Gastrocnemius medialis (tissue), 4 donors: ENCODE measurements around the gene MRAS. TPM values are rescaled to one million over a fixed set of nuclear protein-coding genes. Genes with fewer than 3 reads are reported as not detected.

Source experiments
- ATAC-seq, 2 donors: fragments of 150-250 bp; one replicate each; pipeline ENCODE4 v1.9.1; 2016
- DNase-seq, 2 donors: peaks; one replicate each; pipeline ENCODE4 v3.0.0-alpha.2; 2019
- H3K27ac ChIP-seq, 4 donors: fragments of 200-600 bp; sonication (generic); 1 replicate in 1 of 4; 2 replicates in 3 of 4; pipeline ENCODE4 v1.5.1; 2016 to 2018; ENCODE audit warnings: mild to moderate bottlenecking in 2 of 4, moderate library complexity in 1 of 4
- H3K27me3 ChIP-seq, 3 donors: fragments of 200-600 bp; sonication (generic) in 2 of 3; 1 replicate in 1 of 3; 2 replicates in 2 of 3; pipeline versions ENCODE4 v1.5.1 to v1.6.0; 2016 to 2019; ENCODE audit warnings: mild to moderate bottlenecking in 1 of 3, moderate library complexity in 1 of 3
- H3K36me3 ChIP-seq, 2 donors: fragments of 200-600 bp; sonication (generic) in 1 of 2; one replicate each; pipeline ENCODE4 v1.5.1; 2017 to 2018
- H3K4me1 ChIP-seq, 2 donors: fragments of 200-600 bp; sonication (generic) in 1 of 2; one replicate each; pipeline ENCODE4 v1.5.1; 2016 to 2017; ENCODE audit warnings: mild to moderate bottlenecking in 2 of 2
- H3K4me3 ChIP-seq, 4 donors: fragments of 200-600 bp; sonication (generic) in 3 of 4; 1 replicate in 1 of 4; 2 replicates in 3 of 4; pipeline ENCODE4 v1.5.1; 2016 to 2019; ENCODE audit warnings: mild to moderate bottlenecking in 2 of 4
- H3K9me3 ChIP-seq, 3 donors: fragments of 200-600 bp; sonication (generic) in 2 of 3; 1 replicate in 1 of 3; 2 replicates in 2 of 3; pipeline ENCODE4 v1.5.1; 2016 to 2019
- POLR2A ChIP-seq, 2 donors: fragments of 450-650 bp; IDR thresholded peaks; one replicate each; pipeline ENCODE4 v1.6.1; 2017; ENCODE audit warnings: antibody characterized with exemption in 2 of 2, mild to moderate bottlenecking in 2 of 2, moderate library complexity in 2 of 2
- in situ Hi-C, 4 donors: fragments of 200-750 bp; cut with MboI; loops; one replicate each; pipeline versions ENCODE4 v1.15.0 to v1.8.0; 2017; ENCODE audit warnings: low sequenced_read_pairs in 4 of 4
- intact Hi-C: fragments of 100-400 bp; cut with DNase I; formaldehyde crosslinking; loops from one replicate; pipeline ENCODE4 v1.15.1; 2023; ENCODE audit warnings: low total_unique reads
- total RNA-seq, 4 donors: library from RNA; depleted of rRNA; stranded (reverse); fragments of >200 nt; gene quantifications; one replicate each; pipeline versions ENCODE4 v1.1.0 to v1.2.3, GENCODE V29; 2016
- TF ChIP-seq, protein P1 (sequence below), 5 experiments: fragments of 450-650 bp in 3 of 5; fragments of 200-600 bp in 2 of 5; sonication (generic) in 2 of 5; IDR thresholded peaks in 4 of 5; conservative IDR thresholded peaks in 1 of 5; 1 replicate in 4 of 5; 2 replicates in 1 of 5; pipeline ENCODE4 v1.5.1; 2016 to 2019; ENCODE audit warnings: antibody characterized with exemption in 5 of 5, mild to moderate bottlenecking in 3 of 5, moderate library complexity in 3 of 5

The MRAS gene
- total RNA-seq, 4 donors from 2014 or later, result 45.8 to 149 (median 57.7) TPM

DNA sequence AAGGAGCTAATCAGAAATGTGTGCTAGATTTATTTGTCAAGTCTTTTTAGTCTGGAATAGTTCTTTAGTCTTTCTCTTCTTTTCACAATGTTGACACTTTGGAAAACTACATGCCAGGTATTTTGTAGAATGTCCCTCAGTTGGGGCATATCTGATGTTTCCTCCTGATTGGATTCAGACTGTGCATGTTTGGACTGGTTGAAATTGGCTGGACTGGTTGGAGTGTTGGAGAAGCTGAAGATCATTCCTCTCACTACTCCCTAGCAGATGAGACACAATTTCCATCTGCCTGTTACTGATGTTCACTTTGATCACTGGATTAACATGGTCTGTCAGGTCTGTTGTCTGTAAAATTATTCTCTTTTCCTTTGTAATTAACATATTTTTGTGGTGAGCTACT, 22.4 kb upstream of the MRAS start:
- Histone ChIP-seq H3K36me3 (no peaks in the 10 kb centered on the region), H3K4me1 (peaks cover 17 to 26% of the 10 kb centered on the region in 2 donors), H3K27ac (no peak overlapping the region), H3K27me3 (no peaks in the 10 kb centered on the region), H3K9me3 (no peaks in the 10 kb centered on the region), H3K4me3 (no peak overlapping the region)
- ATAC-seq, result no peak
- intact Hi-C loops (loop anchor here (5.0 kb wide), 1 partner anchor 139 kb away; the partner anchor contains the start of gene ARMC8), in situ Hi-C loops (loop anchor here in 1 of 4 donors (25.0 kb wide), 2 partner anchors 139 to 586 kb away; partner anchors contain the start of gene ARMC8)
- TF ChIP-seq POLR2A (IDR thresholded peaks at IDR 0.05), result no peak
- TF ChIP-seq, protein P1, sequence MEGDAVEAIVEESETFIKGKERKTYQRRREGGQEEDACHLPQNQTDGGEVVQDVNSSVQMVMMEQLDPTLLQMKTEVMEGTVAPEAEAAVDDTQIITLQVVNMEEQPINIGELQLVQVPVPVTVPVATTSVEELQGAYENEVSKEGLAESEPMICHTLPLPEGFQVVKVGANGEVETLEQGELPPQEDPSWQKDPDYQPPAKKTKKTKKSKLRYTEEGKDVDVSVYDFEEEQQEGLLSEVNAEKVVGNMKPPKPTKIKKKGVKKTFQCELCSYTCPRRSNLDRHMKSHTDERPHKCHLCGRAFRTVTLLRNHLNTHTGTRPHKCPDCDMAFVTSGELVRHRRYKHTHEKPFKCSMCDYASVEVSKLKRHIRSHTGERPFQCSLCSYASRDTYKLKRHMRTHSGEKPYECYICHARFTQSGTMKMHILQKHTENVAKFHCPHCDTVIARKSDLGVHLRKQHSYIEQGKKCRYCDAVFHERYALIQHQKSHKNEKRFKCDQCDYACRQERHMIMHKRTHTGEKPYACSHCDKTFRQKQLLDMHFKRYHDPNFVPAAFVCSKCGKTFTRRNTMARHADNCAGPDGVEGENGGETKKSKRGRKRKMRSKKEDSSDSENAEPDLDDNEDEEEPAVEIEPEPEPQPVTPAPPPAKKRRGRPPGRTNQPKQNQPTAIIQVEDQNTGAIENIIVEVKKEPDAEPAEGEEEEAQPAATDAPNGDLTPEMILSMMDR (IDR thresholded peaks at IDR 0.05 in 4 of 5, conservative IDR thresholded peaks at IDR 0.05 in 1 of 5), result no peak
- no peak for DNase-seq

DNA sequence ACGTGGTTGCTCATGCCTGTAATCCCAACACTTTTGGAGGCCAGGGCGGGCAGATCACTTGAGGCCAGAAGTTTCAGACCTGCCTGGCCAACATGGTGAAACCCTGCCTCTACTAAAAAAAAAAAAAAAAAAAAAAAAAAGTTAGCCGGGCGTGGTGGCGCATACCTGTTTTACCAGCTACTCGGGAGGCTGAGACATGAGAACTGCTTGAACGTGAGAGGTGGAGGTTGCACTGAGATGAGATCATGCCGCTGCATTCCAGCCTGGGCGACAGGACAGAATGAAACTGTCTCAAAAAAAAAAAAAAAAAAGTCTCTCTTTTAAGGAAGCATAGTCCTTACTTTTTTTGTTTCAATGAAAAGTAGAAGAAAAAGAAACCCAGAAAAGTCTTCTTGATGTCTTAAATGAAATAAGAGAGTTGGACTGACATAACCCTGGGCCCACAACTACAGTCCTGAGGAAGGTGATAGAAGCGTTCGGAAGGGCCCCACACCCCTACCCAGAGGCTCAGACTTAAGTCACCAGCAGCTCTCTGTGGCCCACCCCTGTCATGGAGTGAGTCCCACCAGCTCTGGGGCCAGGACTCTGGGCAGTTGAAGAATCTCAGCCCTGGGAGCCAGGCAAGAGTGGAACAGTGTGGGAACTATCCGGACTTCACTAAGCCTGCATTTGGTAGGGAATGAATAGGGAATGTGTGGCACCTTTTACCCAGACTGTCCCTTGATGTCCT, 21.3 kb upstream of the MRAS start:
- no peak overlapping the region for H3K27ac ChIP-seq
- no peak overlapping the region for H3K4me3 ChIP-seq
- TF ChIP-seq POLR2A (IDR thresholded peaks at IDR 0.05), result no peak
- TF ChIP-seq, protein P1 (IDR thresholded peaks at IDR 0.05 in 4 of 5, conservative IDR thresholded peaks at IDR 0.05 in 1 of 5), result no peak
- no peaks in the 10 kb centered on the region for H3K9me3 ChIP-seq
- in situ Hi-C loops, result loop anchor here in 1 of 4 donors (25.0 kb wide), 2 partner anchors 140 to 585 kb away; partner anchors contain the start of gene ARMC8
- peaks cover 23 to 34% of the 10 kb centered on the region in 2 donors for H3K4me1 ChIP-seq
- H3K36me3 ChIP-seq, result no peaks in the 10 kb centered on the region
- ATAC-seq (no peak), DNase-seq (no peak)
- H3K27me3 ChIP-seq, result no peaks in the 10 kb centered on the region
- intact Hi-C loops, result loop anchor here (5.0 kb wide), 1 partner anchor 140 kb away; the partner anchor contains the start of gene ARMC8

DNA sequence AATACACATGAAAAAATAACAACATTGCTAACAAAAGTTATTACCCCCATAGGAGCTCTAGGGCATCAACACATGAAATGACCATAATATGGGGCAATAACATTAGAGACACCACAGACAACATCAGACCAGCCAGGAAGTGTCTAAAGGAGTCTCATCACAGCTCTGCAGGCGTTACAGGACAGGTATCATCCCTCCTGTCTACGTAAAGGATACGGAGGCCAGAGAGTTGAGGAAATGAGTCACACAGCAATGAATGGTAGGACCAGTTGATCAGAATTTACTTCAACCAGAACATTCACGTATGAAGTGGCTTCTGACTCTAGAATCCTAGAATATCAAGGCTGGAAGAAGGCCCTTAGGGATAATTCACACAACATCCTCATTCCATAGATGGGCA, 20.5 kb upstream of the MRAS start:
- Histone ChIP-seq H3K27me3 (no peaks in the 10 kb centered on the region), H3K4me3 (no peak overlapping the region), H3K36me3 (no peaks in the 10 kb centered on the region), H3K4me1 (peaks cover 23 to 39% of the 10 kb centered on the region in 2 donors), H3K9me3 (no peaks in the 10 kb centered on the region), H3K27ac (no peak overlapping the region)
- in situ Hi-C loops, result loop anchor here in 1 of 4 donors (25.0 kb wide), 2 partner anchors 141 to 584 kb away; partner anchors contain the start of gene ARMC8
- ATAC-seq (no peak), DNase-seq (no peak)
- intact Hi-C loops, result loop anchor here (2.0 to 5.0 kb wide), 2 partner anchors 65 to 141 kb away; partner anchors contain the start of gene ARMC8
- no peak for TF ChIP-seq POLR2A (IDR thresholded peaks at IDR 0.05)
- TF ChIP-seq, protein P1 (IDR thresholded peaks at IDR 0.05 in 4 of 5, conservative IDR thresholded peaks at IDR 0.05 in 1 of 5), result no peak

DNA sequence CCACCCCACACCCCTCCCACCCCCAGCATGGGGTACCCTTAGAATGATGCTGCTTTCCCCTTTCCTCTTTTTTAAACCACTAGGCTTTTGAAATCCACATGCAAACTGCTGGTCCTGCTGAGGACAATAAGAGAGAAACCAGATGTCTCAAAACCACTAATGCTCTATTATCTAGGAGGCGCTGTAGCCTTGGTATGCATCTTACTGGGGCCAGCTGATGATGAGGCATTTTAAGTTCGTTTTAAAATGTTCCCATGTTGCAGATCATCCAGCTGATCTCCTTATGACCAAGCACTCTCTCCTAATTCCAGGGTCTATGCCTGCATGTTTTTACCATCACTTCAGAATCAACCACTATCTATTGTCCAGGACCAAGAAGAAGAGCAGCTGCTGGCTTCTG, 20.0 kb upstream of the MRAS start:
- peak overlapping the region in 3 of 4 donors; percentile 77 to 84 (median 82) for H3K27ac ChIP-seq
- H3K4me1 ChIP-seq, result peaks cover 23 to 39% of the 10 kb centered on the region in 2 donors
- no peaks in the 10 kb centered on the region for H3K9me3 ChIP-seq
- no peak for ATAC-seq
- TF ChIP-seq, protein P1 (IDR thresholded peaks at IDR 0.05 in 4 of 5, conservative IDR thresholded peaks at IDR 0.05 in 1 of 5), result no peak
- no peak for TF ChIP-seq POLR2A (IDR thresholded peaks at IDR 0.05)
- intact Hi-C loops, result loop anchor here (2.0 to 5.0 kb wide), 2 partner anchors 66 to 141 kb away; partner anchors contain the start of gene ARMC8
- no peaks in the 10 kb centered on the region for H3K36me3 ChIP-seq
- no peak for DNase-seq
- in situ Hi-C loops, result loop anchor here in 1 of 4 donors (25.0 kb wide), 2 partner anchors 141 to 584 kb away; partner anchors contain the start of gene ARMC8
- peak overlapping the region in 3 of 4 donors; percentile 68 to 89 (median 69) for H3K4me3 ChIP-seq
- no peaks in the 10 kb centered on the region for H3K27me3 ChIP-seq
